MM.1S (cell line): ENCODE results near the gene PHC1.

Experiments used
- DNase-seq: peaks from one replicate; pipeline ENCODE4 v3.0.0-alpha.2; 2015
- H2AFZ ChIP-seq: fragments of 300-600 bp; sonication (generic); 2 replicates; pipeline ENCODE4 v1.6.0; 2016; ENCODE audit warnings: antibody characterized with exemption, low read length
- H3F3A ChIP-seq: fragments of 300-600 bp; sonication (generic); 2 replicates; pipeline ENCODE4 v1.6.1; 2016; ENCODE audit warnings: mild to moderate bottlenecking, antibody characterized with exemption, low read length, moderate library complexity, mixed read lengths; ENCODE audit not compliant: insufficient read depth
- H3K27ac ChIP-seq: fragments of 300-600 bp; sonication (generic); 2 replicates; pipeline ENCODE4 v1.5.1; 2016; ENCODE audit warnings: mild to moderate bottlenecking, low read length
- H3K27me3 ChIP-seq: fragments of 300-600 bp; sonication (generic); replicated peaks from 2 replicates; pipeline ENCODE4 v1.6.0; 2016; ENCODE audit warnings: low read length; ENCODE audit not compliant: insufficient read depth
- H3K36me3 ChIP-seq: fragments of 300-600 bp; sonication (generic); replicated peaks from 2 replicates; pipeline ENCODE4 v1.6.1; 2016; ENCODE audit warnings: mild to moderate bottlenecking, low read length, mixed read lengths; ENCODE audit not compliant: insufficient read depth
- H3K4me1 ChIP-seq: fragments of 300-600 bp; sonication (generic); 2 replicates; pipeline ENCODE4 v1.6.1; 2016; ENCODE audit warnings: low read length, mixed read lengths
- H3K4me2 ChIP-seq: fragments of 300-600 bp; sonication (generic); 2 replicates; pipeline ENCODE4 v1.6.0; 2016; ENCODE audit warnings: low read depth, low read length
- H3K4me3 ChIP-seq: fragments of 300-600 bp; sonication (generic); 2 replicates; pipeline ENCODE4 v1.5.1; 2016; ENCODE audit warnings: low read length, mixed read lengths
- H3K79me2 ChIP-seq: fragments of 300-600 bp; sonication (generic); 2 replicates; pipeline ENCODE4 v1.6.1; 2016; ENCODE audit warnings: mixed run types, low read length, mixed read lengths
- H3K9ac ChIP-seq: fragments of 300-600 bp; sonication (generic); 2 replicates; pipeline ENCODE4 v1.6.1; 2016; ENCODE audit warnings: low read length, mixed read lengths
- H3K9me2 ChIP-seq: fragments of 300-600 bp; sonication (generic); replicated peaks from 2 replicates; pipeline ENCODE4 v1.6.1; 2016; ENCODE audit warnings: mild to moderate bottlenecking, low read length, mixed read lengths; ENCODE audit not compliant: insufficient read depth
- H3K9me3 ChIP-seq: fragments of 300-600 bp; sonication (generic); replicated peaks from 2 replicates; pipeline ENCODE4 v1.6.1; 2016; ENCODE audit warnings: mild to moderate bottlenecking, low read length, mixed read lengths; ENCODE audit not compliant: insufficient read depth
- H4K20me1 ChIP-seq: fragments of 300-600 bp; sonication (generic); 2 replicates; pipeline ENCODE4 v1.6.1; 2016; ENCODE audit warnings: mild to moderate bottlenecking, low read length, moderate library complexity, mixed read lengths; ENCODE audit not compliant: insufficient read depth
- EZH2 ChIP-seq: fragments of 300-600 bp; sonication (generic); optimal IDR thresholded peaks from 2 replicates; pipeline ENCODE3; 2017; ENCODE audit warnings: low read depth, mild to moderate bottlenecking, antibody characterized with exemption, low read length, mixed read lengths
- EZH2phosphoT487 ChIP-seq: fragments of 300-600 bp; sonication (generic); IDR thresholded peaks from 2 replicates; pipeline ENCODE4 v1.6.1; 2018; ENCODE audit warnings: antibody characterized with exemption, low read length
- TF ChIP-seq, protein P1 (sequence below): fragments of 300-600 bp; sonication (generic); IDR thresholded peaks from 2 replicates; pipeline ENCODE4 v1.5.1; 2016; ENCODE audit warnings: antibody characterized with exemption, low read length, mixed read lengths

The PHC1 gene

DNA sequence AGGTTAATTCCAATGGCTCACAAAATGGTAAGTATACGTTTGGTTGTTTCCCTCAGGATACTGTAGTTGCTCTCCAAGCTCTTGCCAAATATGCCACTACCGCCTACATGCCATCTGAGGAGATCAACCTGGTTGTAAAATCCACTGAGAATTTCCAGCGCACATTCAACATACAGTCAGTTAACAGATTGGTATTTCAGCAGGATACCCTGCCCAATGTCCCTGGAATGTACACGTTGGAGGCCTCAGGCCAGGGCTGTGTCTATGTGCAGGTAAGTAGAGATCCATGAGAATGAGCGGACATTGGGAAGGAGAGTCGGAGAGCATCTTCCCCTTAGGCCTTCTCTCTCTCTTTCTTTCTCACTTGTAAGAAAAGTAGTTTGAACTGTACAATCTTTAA lies 46.5 kb upstream of the PHC1 start:
- Histone ChIP-seq H2AFZ (no peak overlapping the region), H3K9me2 (no peaks in the 10 kb centered on the region), H3K4me2 (no peak overlapping the region), H3K4me3 (no peak overlapping the region), H3K27me3 (no peaks in the 10 kb centered on the region), H3K9me3 (no peaks in the 10 kb centered on the region), H3K27ac (no peak overlapping the region), H3F3A (no peaks in the 10 kb centered on the region), H4K20me1 (no peaks in the 10 kb centered on the region), H3K36me3 (no peaks in the 10 kb centered on the region), H3K9ac (no peak overlapping the region), H3K79me2 (no peaks in the 10 kb centered on the region), H3K4me1 (no peaks in the 10 kb centered on the region)
- no peak for DNase-seq
- TF ChIP-seq, protein P1, sequence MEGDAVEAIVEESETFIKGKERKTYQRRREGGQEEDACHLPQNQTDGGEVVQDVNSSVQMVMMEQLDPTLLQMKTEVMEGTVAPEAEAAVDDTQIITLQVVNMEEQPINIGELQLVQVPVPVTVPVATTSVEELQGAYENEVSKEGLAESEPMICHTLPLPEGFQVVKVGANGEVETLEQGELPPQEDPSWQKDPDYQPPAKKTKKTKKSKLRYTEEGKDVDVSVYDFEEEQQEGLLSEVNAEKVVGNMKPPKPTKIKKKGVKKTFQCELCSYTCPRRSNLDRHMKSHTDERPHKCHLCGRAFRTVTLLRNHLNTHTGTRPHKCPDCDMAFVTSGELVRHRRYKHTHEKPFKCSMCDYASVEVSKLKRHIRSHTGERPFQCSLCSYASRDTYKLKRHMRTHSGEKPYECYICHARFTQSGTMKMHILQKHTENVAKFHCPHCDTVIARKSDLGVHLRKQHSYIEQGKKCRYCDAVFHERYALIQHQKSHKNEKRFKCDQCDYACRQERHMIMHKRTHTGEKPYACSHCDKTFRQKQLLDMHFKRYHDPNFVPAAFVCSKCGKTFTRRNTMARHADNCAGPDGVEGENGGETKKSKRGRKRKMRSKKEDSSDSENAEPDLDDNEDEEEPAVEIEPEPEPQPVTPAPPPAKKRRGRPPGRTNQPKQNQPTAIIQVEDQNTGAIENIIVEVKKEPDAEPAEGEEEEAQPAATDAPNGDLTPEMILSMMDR, result no peak
- no peak for TF ChIP-seq EZH2
- TF ChIP-seq EZH2phosphoT487, result no peak

- H3K27me3 ChIP-seq, result no peaks in the 10 kb centered on the region
- no peak for DNase-seq
- H3K27ac ChIP-seq, result no peak overlapping the region
- no peaks in the 10 kb centered on the region for H3K36me3 ChIP-seq
- H3K79me2 ChIP-seq, result no peaks in the 10 kb centered on the region
- TF ChIP-seq, protein P1, result no peak
- H3K4me3 ChIP-seq, result no peak overlapping the region
- no peak overlapping the region for H3K9ac ChIP-seq
- H2AFZ ChIP-seq, result no peak overlapping the region
- H3K9me2 ChIP-seq, result no peaks in the 10 kb centered on the region
- H3F3A ChIP-seq, result no peaks in the 10 kb centered on the region
- no peaks in the 10 kb centered on the region for H3K9me3 ChIP-seq
- no peaks in the 10 kb centered on the region for H3K4me1 ChIP-seq
- H4K20me1 ChIP-seq, result no peaks in the 10 kb centered on the region
- H3K4me2 ChIP-seq, result no peak overlapping the region
Measured at GRCh38 chr12:8870586-8870985, 43.7 kb upstream of the PHC1 start.

DNA sequence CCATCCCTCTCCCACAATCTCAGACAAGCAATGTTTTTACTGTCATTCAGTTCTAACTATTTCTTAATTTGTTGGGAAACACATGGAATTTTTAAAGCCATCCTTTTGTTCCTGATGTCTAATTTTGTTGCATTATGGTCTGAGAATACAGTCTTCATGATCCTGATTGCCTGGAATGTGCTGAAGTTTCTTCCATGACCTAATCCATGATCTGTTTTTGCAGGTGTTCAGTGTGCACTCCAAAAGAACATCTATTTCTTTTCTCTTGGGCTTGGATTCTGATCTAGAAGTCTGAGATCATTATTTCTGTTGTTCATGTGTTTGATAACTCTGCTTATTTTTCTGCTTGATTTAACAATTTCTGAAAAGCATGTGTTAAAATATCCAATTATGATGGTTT lies 43.2 kb upstream of the PHC1 start:
- H2AFZ ChIP-seq, result no peak overlapping the region
- no peaks in the 10 kb centered on the region for H4K20me1 ChIP-seq
- H3K27me3 ChIP-seq, result no peaks in the 10 kb centered on the region
- H3K9ac ChIP-seq, result no peak overlapping the region
- no peak for TF ChIP-seq EZH2
- TF ChIP-seq, protein P1, result no peak
- TF ChIP-seq EZH2phosphoT487, result no peak
- no peak overlapping the region for H3K4me2 ChIP-seq
- no peak for DNase-seq
- H3K79me2 ChIP-seq, result no peaks in the 10 kb centered on the region
- no peak overlapping the region for H3K4me3 ChIP-seq
- H3K36me3 ChIP-seq, result no peaks in the 10 kb centered on the region
- H3K9me3 ChIP-seq, result no peaks in the 10 kb centered on the region
- no peaks in the 10 kb centered on the region for H3F3A ChIP-seq
- H3K27ac ChIP-seq, result no peak overlapping the region
- H3K9me2 ChIP-seq, result no peaks in the 10 kb centered on the region
- no peaks in the 10 kb centered on the region for H3K4me1 ChIP-seq

GRCh38 chr12:8876887-8877286 lies 37.4 kb upstream of the PHC1 start:
- Histone ChIP-seq H3K9me2 (no peaks in the 10 kb centered on the region), H3K27me3 (peaks cover under 1% of the 10 kb centered on the region; the same call in 1 of the 2 replicates), H3K9ac (no peak overlapping the region), H3K4me1 (0 out of 2 replicates have a peak, but pooled peaks cover 4% of the 10 kb centered on the region), H3K79me2 (no peaks in the 10 kb centered on the region), H3K36me3 (no peaks in the 10 kb centered on the region), H2AFZ (no peak overlapping the region), H3K4me3 (no peak overlapping the region), H4K20me1 (no peaks in the 10 kb centered on the region), H3F3A (no peaks in the 10 kb centered on the region), H3K27ac (no peak overlapping the region), H3K4me2 (no peak overlapping the region), H3K9me3 (no peaks in the 10 kb centered on the region)
- TF ChIP-seq EZH2phosphoT487 (no peak), EZH2 (no peak)
- TF ChIP-seq, protein P1, result no peak
- no peak for DNase-seq
